H1 (cell line): ENCODE measurements around the gene MYCBP2. TPM values are rescaled to one million over a fixed set of nuclear protein-coding genes. Genes with fewer than 3 reads are reported as not detected.

ENCODE experiments used
- TAF7 ChIP-seq: optimal IDR thresholded peaks from 2 replicates; pipeline ENCODE3; 2011; ENCODE audit warnings: low read depth, mild to moderate bottlenecking, inconsistent platforms, low read length, moderate library complexity, borderline replicate concordance
- polyA plus RNA-seq, 7 experiments: library from polyadenylated mRNA; depleted of rRNA in 3 of 7; stranded (reverse) in 5 of 7; unstranded in 2 of 7; fragments of >200 nt in 5 of 7; fragments of 200-250 nt in 2 of 7; gene quantifications; 1 replicate in 5 of 7; 2 replicates in 1 of 7; 4 replicates in 1 of 7; pipeline versions ENCODE4 v1.2.1 to v1.2.3, GENCODE V29; 2011 to 2013; ENCODE audit warnings: missing spikeins in 2 of 7, mixed read lengths in 2 of 7
- total RNA-seq: library from RNA; stranded (reverse); fragmentation: NEBNext Ultra II Directional; extraction: Animal tissue kit (Norgen Biotek cat#: 25700); gene quantifications from 2 replicates; pipeline ENCODE4 v1.2.1, GENCODE V29; 2021

The MYCBP2 gene
- total and polyA plus RNA-seq, 2 of the 8 experiments (the other 6 are each of a cell fraction or from before 2014, with no cell fraction given) = 19.0 to 52.1 TPM

DNA sequence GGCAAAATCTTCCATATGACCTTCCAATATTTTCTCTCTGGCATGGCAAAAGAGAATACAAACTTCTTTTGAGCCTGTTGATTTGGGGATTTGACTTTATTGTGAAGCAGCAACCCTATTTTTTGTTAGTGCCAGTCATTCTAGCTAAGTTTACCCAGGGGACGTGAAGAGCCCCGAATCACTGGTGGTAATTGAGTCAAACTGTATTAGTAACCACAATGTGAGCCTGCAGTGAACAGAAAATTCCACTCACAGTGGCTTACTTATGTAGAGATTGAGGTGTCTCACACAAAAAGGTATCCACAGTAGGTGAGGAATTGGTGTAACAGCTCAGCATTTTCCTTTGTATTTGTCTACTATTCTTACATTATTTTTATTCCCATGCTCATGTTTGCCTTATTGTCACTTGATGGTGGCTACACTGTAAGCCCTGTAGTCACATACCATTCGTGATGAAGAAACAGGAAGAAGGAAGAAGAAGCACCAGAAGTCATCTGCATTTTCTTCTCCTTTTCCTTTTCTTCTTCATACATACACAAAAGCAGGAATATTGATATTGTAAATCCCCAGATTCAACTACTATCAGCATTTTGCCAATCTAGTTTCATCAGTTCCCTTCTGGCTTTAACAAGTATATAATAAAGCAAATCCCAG, 33.3 kb upstream of the MYCBP2 start (continued):
- TF ChIP-seq TAF7 = no peak
